Activated CD4-positive, alpha-beta T cell treated with anti-CD3 and anti-CD28 coated beads for 1 hour (primary cell): ENCODE results near the gene PLPPR3.

Experiments
- DNase-seq: peaks from one replicate; pipeline ENCODE4 v3.0.0-alpha.2; 2020

Gene PLPPR3

GRCh38 chr19:765179-765738, 56.5 kb downstream of the PLPPR3 start:
- DNase-seq, result no peak

- DNase-seq, result no peak
Measured at GRCh38 chr19:764301-764700, 57.5 kb downstream of the PLPPR3 start.

- no peak for DNase-seq
Measured at GRCh38 chr19:763869-764268, 57.9 kb downstream of the PLPPR3 start.

GRCh38 chr19:763181-763580, 58.6 kb downstream of the PLPPR3 start:
- DNase-seq, result no peak
